ENCODE results near the gene PLA2G5. TPM values are rescaled to one million over a fixed set of nuclear protein-coding genes. Genes with fewer than 3 reads are reported as not detected.
"Not testable (repeated sequence)": the region's sequence is repeated elsewhere in the genome, so short reads cannot be mapped to it uniquely, and the experiment has no call there.

The PLA2G5 gene
- total RNA-seq, 4 donors from 2014 or later, result 1.1 to 5.0 (median 2.2) TPM

DNA sequence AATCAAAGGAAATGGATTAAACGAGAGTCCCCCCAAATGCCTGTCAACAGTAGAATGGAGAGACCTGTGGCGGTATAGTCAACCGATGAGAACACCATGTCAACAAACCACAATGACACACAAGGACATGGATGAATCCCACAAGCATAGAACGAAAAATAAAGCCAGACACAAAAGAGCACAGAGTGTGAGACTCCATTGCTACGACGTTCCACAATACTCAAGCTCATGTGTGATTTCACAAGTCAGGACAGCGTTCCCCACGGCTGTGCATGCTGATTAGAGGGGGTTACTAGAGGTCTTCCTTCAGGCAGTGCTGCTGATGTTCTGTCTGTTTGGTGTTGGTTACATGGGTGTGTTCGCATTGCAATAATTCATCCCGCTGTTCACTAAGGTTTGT lies 55.1 kb downstream of the PLA2G5 start:
- WGBS, 2 donors, result 80 to 84% methylated on average over 10 of the region's 10 CpGs
- Histone ChIP-seq H3K27ac (no peak overlapping the region), H3K27me3 (no peaks in the 10 kb centered on the region), H3K36me3 (no peaks in the 10 kb centered on the region), H3K4me1 (no peaks in the 10 kb centered on the region), H3K9me3 (no peaks in the 10 kb centered on the region), H3K4me3 (replicated peaks in 1 of 3) (no peak overlapping the region)
- no peak for TF ChIP-seq POLR2A (IDR thresholded peaks at IDR 0.05)
- TF ChIP-seq, protein P1, sequence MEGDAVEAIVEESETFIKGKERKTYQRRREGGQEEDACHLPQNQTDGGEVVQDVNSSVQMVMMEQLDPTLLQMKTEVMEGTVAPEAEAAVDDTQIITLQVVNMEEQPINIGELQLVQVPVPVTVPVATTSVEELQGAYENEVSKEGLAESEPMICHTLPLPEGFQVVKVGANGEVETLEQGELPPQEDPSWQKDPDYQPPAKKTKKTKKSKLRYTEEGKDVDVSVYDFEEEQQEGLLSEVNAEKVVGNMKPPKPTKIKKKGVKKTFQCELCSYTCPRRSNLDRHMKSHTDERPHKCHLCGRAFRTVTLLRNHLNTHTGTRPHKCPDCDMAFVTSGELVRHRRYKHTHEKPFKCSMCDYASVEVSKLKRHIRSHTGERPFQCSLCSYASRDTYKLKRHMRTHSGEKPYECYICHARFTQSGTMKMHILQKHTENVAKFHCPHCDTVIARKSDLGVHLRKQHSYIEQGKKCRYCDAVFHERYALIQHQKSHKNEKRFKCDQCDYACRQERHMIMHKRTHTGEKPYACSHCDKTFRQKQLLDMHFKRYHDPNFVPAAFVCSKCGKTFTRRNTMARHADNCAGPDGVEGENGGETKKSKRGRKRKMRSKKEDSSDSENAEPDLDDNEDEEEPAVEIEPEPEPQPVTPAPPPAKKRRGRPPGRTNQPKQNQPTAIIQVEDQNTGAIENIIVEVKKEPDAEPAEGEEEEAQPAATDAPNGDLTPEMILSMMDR (IDR thresholded peaks at IDR 0.05), result no peak
- intact Hi-C loops (cut with DNase I), result no loop called here
- DNase-seq, result no peak

DNA sequence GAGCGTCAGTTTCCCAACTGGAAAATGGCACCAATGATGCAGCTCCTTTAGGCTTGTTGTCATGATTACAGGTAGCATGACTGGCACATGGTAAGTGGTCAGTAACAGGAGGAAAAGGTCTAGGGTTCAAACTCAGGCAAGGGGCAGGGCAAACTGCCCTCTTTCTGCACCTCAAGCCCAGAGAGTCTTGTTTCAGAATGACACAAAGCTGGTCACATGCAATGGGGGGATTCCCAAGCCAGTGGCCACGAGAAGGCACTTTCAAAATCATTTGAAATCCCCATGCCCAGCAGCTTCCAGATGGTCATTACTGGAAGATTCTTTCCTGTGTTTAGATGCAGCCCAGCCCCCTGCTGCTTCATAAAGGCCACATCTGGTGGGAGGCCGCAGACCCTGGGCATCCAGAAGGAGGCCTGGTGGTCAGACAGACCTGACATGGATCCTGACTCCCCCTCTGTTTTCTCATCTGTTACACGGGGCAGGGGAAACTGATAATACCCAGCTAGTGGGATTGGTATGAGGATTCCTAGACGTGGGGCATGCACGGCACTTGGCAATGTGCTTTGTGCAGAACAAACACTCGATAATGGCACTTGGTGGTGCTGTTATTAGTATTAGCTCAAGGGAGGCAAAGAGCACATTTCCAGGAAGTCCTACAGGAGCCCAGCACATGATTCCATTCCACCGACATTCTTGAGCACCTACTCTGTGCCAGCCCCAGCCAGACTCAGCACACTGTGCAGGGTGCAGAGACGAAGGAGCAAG lies 56.2 kb downstream of the PLA2G5 start:
- Histone ChIP-seq H3K27me3 (no peaks in the 10 kb centered on the region), H3K27ac (no peak overlapping the region), H3K4me3 (replicated peaks in 1 of 3) (no peak overlapping the region), H3K36me3 (no peaks in the 10 kb centered on the region), H3K9me3 (no peaks in the 10 kb centered on the region), H3K4me1 (no peaks in the 10 kb centered on the region)
- 47 to 53% methylated on average over 8 to 9 of the region's 9 CpGs for WGBS, 2 donors
- no peak for DNase-seq
- no peak for TF ChIP-seq POLR2A (IDR thresholded peaks at IDR 0.05)
- TF ChIP-seq, protein P1 (IDR thresholded peaks at IDR 0.05), result no peak
- intact Hi-C loops (cut with DNase I), result no loop called here

DNA sequence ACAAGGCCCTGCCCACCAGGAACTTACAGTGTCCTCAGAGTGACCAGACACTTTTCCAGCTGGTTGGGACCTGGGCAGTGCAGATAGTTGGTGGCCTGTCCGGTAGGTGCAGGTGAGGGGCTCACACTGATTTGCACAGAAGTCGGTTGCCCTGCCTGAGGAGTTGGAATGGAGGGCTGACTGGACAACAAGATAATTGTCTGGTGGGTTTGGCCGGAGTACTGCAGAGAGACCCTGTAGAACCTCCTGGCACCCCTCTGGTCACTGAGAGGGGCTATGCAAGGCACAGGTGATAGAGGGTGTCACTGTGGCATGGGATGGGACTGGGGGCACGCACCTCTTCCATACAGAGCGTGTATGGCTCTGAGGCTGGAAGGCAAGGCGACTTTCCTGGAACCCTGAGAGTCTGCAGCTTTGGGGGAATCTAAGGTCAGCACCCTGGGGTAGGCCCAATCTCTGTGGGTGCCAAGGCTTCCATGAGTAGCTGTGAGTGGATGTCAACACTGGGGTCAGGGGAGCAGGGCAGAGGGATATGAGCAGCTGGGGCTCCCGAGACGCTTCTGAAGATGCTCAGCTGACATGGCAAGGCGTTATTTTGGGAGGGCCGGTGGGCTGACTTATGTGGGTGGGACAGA lies 56.9 kb downstream of the PLA2G5 start:
- Histone ChIP-seq H3K27me3 (no peaks in the 10 kb centered on the region), H3K4me3 (replicated peaks in 1 of 3) (no peak overlapping the region), H3K27ac (no peak overlapping the region), H3K36me3 (no peaks in the 10 kb centered on the region), H3K9me3 (no peaks in the 10 kb centered on the region), H3K4me1 (no peaks in the 10 kb centered on the region)
- TF ChIP-seq, protein P1 (IDR thresholded peaks at IDR 0.05), result no peak
- TF ChIP-seq POLR2A (IDR thresholded peaks at IDR 0.05), result no peak
- intact Hi-C loops (cut with DNase I), result no loop called here
- WGBS, 2 donors, result 96 to 98% methylated on average over 8 to 10 of the region's 10 CpGs
- no peak for DNase-seq

DNA sequence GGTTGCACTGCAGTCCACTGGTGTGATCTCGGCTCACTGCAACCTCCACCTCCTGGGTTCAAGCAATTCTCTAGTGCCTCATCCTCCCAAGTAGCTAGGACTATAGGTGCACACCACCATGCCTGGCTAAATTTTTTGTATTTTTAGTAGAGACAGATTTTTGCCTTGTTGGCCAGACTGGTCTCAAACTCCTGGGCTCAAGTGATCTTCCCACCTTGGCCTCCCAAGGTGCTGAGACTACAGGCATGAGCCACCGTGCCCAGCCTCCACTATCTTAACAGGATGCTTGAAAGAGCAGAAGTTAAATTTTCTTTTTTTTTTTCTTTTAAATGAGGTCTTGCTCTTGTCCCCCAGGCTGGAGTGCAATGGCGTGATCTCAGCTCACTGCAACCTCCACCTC lies 60.5 kb downstream of the PLA2G5 start:
- H3K4me3 ChIP-seq (replicated peaks in 1 of 3); H3K9me3 ChIP-seq; H3K4me1 ChIP-seq; H3K36me3 ChIP-seq; DNase-seq; intact Hi-C loops (cut with DNase I); H3K27me3 ChIP-seq; H3K27ac ChIP-seq: not testable (repeated sequence)
- 91% methylated on average over 3 of the region's 3 CpGs for WGBS, 2 donors

DNA sequence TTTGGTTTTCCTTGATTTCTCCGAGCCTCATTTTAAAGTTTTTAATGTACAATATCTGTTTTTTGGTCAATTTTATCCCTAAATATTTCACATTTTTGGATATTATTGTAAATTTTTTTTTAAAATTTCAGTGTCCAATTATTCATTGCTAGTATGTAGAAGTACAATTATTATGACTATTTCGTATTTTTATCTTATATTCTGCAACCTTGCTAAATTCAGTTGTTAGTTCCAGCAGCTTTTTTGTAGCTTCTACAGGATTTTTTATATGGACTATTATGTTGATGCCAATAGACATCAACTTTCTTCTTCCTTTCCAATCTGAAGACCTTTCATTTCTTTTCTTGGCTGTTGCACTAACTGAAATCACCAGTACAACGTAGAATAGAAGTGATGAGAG lies 65.0 kb downstream of the PLA2G5 start:
- H3K4me3 ChIP-seq (replicated peaks in 1 of 3), result no peak overlapping the region
- no peak for DNase-seq
- TF ChIP-seq, protein P1 (IDR thresholded peaks at IDR 0.05), result no peak
- TF ChIP-seq POLR2A (IDR thresholded peaks at IDR 0.05), result no peak
- intact Hi-C loops (cut with DNase I), result no loop called here
- H3K36me3 ChIP-seq, result no peaks in the 10 kb centered on the region
- H3K4me1 ChIP-seq, result no peaks in the 10 kb centered on the region
- no peak overlapping the region for H3K27ac ChIP-seq
- WGBS, 2 donors, result 91 to 93% methylated on average over 3 of the region's 3 CpGs
- H3K27me3 ChIP-seq, result no peaks in the 10 kb centered on the region
- H3K9me3 ChIP-seq, result no peaks in the 10 kb centered on the region

Measured in thyroid gland (tissue), 4 donors.